OCI-LY7 (cell line): ENCODE data around the gene KAT6B.

ENCODE experiments used
- EZH2phosphoT487 ChIP-seq: fragments of 200-600 bp; sonication (generic); IDR thresholded peaks from 2 replicates; pipeline ENCODE4 v1.6.1; 2018; ENCODE audit warnings: low read depth, borderline replicate concordance, mild to moderate bottlenecking, mixed run types, antibody characterized with exemption, low read length, moderate library complexity, mixed read lengths
- TF ChIP-seq, protein P1 (sequence below): fragments of 200-600 bp; sonication (generic); conservative IDR thresholded peaks from 2 replicates; pipeline ENCODE4 v1.5.1; 2014; ENCODE audit warnings: mild to moderate bottlenecking, antibody characterized with exemption, low read length, moderate library complexity, mixed read lengths

DNA sequence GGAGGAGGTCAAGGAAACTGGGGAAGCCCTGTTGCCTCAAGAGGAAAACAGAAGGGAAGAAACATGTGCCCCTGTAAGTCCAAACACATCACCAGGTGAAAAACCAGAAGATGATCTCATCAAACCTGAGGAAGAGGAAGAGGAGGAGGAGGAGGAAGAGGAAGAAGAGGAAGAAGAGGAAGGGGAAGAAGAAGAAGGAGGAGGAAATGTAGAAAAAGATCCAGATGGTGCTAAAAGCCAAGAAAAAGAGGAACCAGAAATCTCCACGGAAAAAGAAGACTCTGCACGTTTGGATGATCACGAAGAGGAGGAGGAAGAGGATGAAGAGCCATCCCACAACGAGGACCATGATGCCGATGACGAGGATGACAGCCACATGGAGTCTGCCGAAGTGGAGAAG is 202.3 kb downstream of the KAT6B start:
- TF ChIP-seq, protein P1, sequence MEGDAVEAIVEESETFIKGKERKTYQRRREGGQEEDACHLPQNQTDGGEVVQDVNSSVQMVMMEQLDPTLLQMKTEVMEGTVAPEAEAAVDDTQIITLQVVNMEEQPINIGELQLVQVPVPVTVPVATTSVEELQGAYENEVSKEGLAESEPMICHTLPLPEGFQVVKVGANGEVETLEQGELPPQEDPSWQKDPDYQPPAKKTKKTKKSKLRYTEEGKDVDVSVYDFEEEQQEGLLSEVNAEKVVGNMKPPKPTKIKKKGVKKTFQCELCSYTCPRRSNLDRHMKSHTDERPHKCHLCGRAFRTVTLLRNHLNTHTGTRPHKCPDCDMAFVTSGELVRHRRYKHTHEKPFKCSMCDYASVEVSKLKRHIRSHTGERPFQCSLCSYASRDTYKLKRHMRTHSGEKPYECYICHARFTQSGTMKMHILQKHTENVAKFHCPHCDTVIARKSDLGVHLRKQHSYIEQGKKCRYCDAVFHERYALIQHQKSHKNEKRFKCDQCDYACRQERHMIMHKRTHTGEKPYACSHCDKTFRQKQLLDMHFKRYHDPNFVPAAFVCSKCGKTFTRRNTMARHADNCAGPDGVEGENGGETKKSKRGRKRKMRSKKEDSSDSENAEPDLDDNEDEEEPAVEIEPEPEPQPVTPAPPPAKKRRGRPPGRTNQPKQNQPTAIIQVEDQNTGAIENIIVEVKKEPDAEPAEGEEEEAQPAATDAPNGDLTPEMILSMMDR: no peak
- no peak for TF ChIP-seq EZH2phosphoT487
